Neural progenitor cell (in vitro differentiated cells): ENCODE measurements around the gene MED12L. TPM values are rescaled to one million over a fixed set of nuclear protein-coding genes. Genes with fewer than 3 reads are reported as not detected.

Experiments used
- DNase-seq: peaks from one replicate; pipeline ENCODE4 v3.0.0-alpha.2; 2016; ENCODE audit warnings: low spot score
- H2AFZ ChIP-seq: fragments of 200-600 bp; sonication (generic); replicated peaks from 2 replicates; pipeline ENCODE4 v1.6.1; 2016; ENCODE audit warnings: antibody characterized with exemption
- H3F3A ChIP-seq: fragments of 200-600 bp; sonication (generic); 2 replicates; pipeline ENCODE4 v1.6.1; 2016; ENCODE audit warnings: antibody characterized with exemption, low read depth
- H3K27ac ChIP-seq: fragments of 200-600 bp; sonication (generic); 2 replicates; pipeline ENCODE4 v1.5.1; 2016; ENCODE audit warnings: mild to moderate bottlenecking
- H3K27me3 ChIP-seq: fragments of 200-600 bp; sonication (generic); 2 replicates; pipeline ENCODE4 v1.6.1; 2016; ENCODE audit warnings: mild to moderate bottlenecking, moderate library complexity
- H3K36me3 ChIP-seq: fragments of 200-600 bp; sonication (generic); 2 replicates; pipeline ENCODE4 v1.5.1; 2016
- H3K4me1 ChIP-seq: fragments of 200-600 bp; sonication (generic); 2 replicates; pipeline ENCODE4 v1.6.1; 2016; ENCODE audit warnings: mixed run types
- H3K4me2 ChIP-seq: fragments of 200-600 bp; sonication (generic); 2 replicates; pipeline ENCODE4 v1.6.1; 2016
- H3K4me3 ChIP-seq: fragments of 200-600 bp; sonication (generic); 2 replicates; pipeline ENCODE4 v1.5.1; 2016
- H3K79me2 ChIP-seq: fragments of 200-600 bp; sonication (generic); 2 replicates; pipeline ENCODE4 v1.6.1; 2016; ENCODE audit warnings: low read depth
- H3K9ac ChIP-seq: fragments of 200-600 bp; sonication (generic); 2 replicates; pipeline ENCODE4 v1.6.1; 2016
- H3K9me3 ChIP-seq: fragments of 200-600 bp; sonication (generic); 2 replicates; pipeline ENCODE4 v1.5.1; 2016; ENCODE audit warnings: low read depth
- H4K20me1 ChIP-seq: fragments of 200-600 bp; sonication (generic); 2 replicates; pipeline ENCODE4 v1.6.1; 2016; ENCODE audit warnings: low read depth
- H3K27ac Mint-ChIP-seq: 3 replicates; pipeline ENCODE4 v1.8.0; 2021; ENCODE audit warnings: mixed read lengths
- H3K27me3 Mint-ChIP-seq: 2 replicates; pipeline ENCODE4 v1.8.0; 2022; ENCODE audit warnings: low read depth, mild to moderate bottlenecking, inconsistent platforms, moderate library complexity, mixed read lengths; ENCODE audit not compliant: insufficient read depth
- H3K36me3 Mint-ChIP-seq: 3 replicates; pipeline ENCODE4 v1.8.0; 2021; ENCODE audit warnings: mixed read lengths
- H3K4me1 Mint-ChIP-seq: 3 replicates; pipeline ENCODE4 v1.8.0; 2021; ENCODE audit warnings: mixed read lengths
- H3K4me3 Mint-ChIP-seq: 3 replicates; pipeline ENCODE4 v1.8.0; 2021; ENCODE audit warnings: mild to moderate bottlenecking, moderate library complexity, mixed read lengths
- H3K9me3 Mint-ChIP-seq: 3 replicates; pipeline ENCODE4 v1.8.0; 2020; ENCODE audit warnings: mixed read lengths
- CTCF ChIP-seq: fragments of 200-600 bp; sonication (generic); IDR thresholded peaks from 2 replicates; pipeline ENCODE4 v1.5.1; 2017; ENCODE audit warnings: antibody characterized with exemption, mild to moderate bottlenecking
- EZH2 ChIP-seq: fragments of 200-600 bp; sonication (generic); IDR thresholded peaks from 2 replicates; pipeline ENCODE4 v1.6.1; 2017; ENCODE audit warnings: antibody characterized with exemption, mild to moderate bottlenecking, moderate library complexity
- EZH2phosphoT487 ChIP-seq: fragments of 200-600 bp; sonication (generic); IDR thresholded peaks from 2 replicates; pipeline ENCODE4 v1.6.1; 2017; ENCODE audit warnings: antibody characterized with exemption
- total RNA-seq: library from RNA; depleted of rRNA; stranded (reverse); fragments of >200 nt; gene quantifications from 2 replicates; pipeline ENCODE4 v1.2.3, GENCODE V29; 2015; ENCODE audit warnings: low replicate concordance

Gene MED12L
- total RNA-seq, 1 donor from 2014 or later: 16.5 TPM

- peaks cover 10% of the 10 kb centered on the region for H3K4me1 Mint-ChIP-seq
- H3K27me3 Mint-ChIP-seq: no peaks in the 10 kb centered on the region
- Histone ChIP-seq H3F3A (no peaks in the 10 kb centered on the region), H3K79me2 (no peaks in the 10 kb centered on the region), H3K27ac (no peak overlapping the region), H3K36me3 (no peaks in the 10 kb centered on the region), H3K9ac (no peak overlapping the region), H3K4me1 (peaks cover 11% of the 10 kb centered on the region), H3K4me2 (no peak overlapping the region), H3K27me3 (no peaks in the 10 kb centered on the region), H2AFZ (no peak overlapping the region), H4K20me1 (no peaks in the 10 kb centered on the region), H3K9me3 (no peaks in the 10 kb centered on the region), H3K4me3 (no peak overlapping the region)
- H3K36me3 Mint-ChIP-seq: peaks cover 2% of the 10 kb centered on the region
- TF ChIP-seq CTCF: no peak
- no peak for TF ChIP-seq EZH2phosphoT487
- no peak for TF ChIP-seq EZH2
- no peaks in the 10 kb centered on the region for H3K9me3 Mint-ChIP-seq
- H3K27ac Mint-ChIP-seq: no peak overlapping the region
- no peak for DNase-seq
- no peak overlapping the region for H3K4me3 Mint-ChIP-seq
Measured at GRCh38 chr3:151262871-151263525, 177.5 kb downstream of the MED12L start.

- Mint-ChIP-seq H3K4me1 (peaks cover 10% of the 10 kb centered on the region), H3K9me3 (no peaks in the 10 kb centered on the region), H3K4me3 (no peak overlapping the region), H3K27me3 (no peaks in the 10 kb centered on the region), H3K36me3 (peaks cover 5% of the 10 kb centered on the region), H3K27ac (no peak overlapping the region)
- H3K27me3 ChIP-seq: no peaks in the 10 kb centered on the region
- no peak overlapping the region for H3K4me3 ChIP-seq
- no peaks in the 10 kb centered on the region for H4K20me1 ChIP-seq
- H3K36me3 ChIP-seq: no peaks in the 10 kb centered on the region
- H3K4me1 ChIP-seq: peaks cover 2% of the 10 kb centered on the region
- no peak for DNase-seq
- TF ChIP-seq EZH2phosphoT487: no peak
- no peak for TF ChIP-seq CTCF
- no peak for TF ChIP-seq EZH2
- no peaks in the 10 kb centered on the region for H3F3A ChIP-seq
- H3K9ac ChIP-seq: no peak overlapping the region
- H2AFZ ChIP-seq: no peak overlapping the region
- no peak overlapping the region for H3K4me2 ChIP-seq
- H3K27ac ChIP-seq: no peak overlapping the region
- no peaks in the 10 kb centered on the region for H3K9me3 ChIP-seq
- H3K79me2 ChIP-seq: no peaks in the 10 kb centered on the region
Measured at GRCh38 chr3:151264605-151265004, 179.1 kb downstream of the MED12L start.

GRCh38 chr3:151265166-151265565 is 179.7 kb downstream of the MED12L start:
- no peaks in the 10 kb centered on the region for H3K36me3 ChIP-seq
- no peak for DNase-seq
- no peaks in the 10 kb centered on the region for H3K4me1 ChIP-seq
- Mint-ChIP-seq H3K9me3 (no peaks in the 10 kb centered on the region), H3K27me3 (no peaks in the 10 kb centered on the region), H3K4me1 (peaks cover 6% of the 10 kb centered on the region), H3K27ac (peak overlapping the region; percentile 31), H3K4me3 (no peak overlapping the region), H3K36me3 (peaks cover 3% of the 10 kb centered on the region)
- H3K79me2 ChIP-seq: no peaks in the 10 kb centered on the region
- H3K9me3 ChIP-seq: no peaks in the 10 kb centered on the region
- H3K27ac ChIP-seq: no peak overlapping the region
- no peak overlapping the region for H3K4me2 ChIP-seq
- H3K4me3 ChIP-seq: no peak overlapping the region
- no peak overlapping the region for H2AFZ ChIP-seq
- no peaks in the 10 kb centered on the region for H3F3A ChIP-seq
- H4K20me1 ChIP-seq: no peaks in the 10 kb centered on the region
- TF ChIP-seq EZH2phosphoT487: no peak
- TF ChIP-seq CTCF: no peak
- no peak for TF ChIP-seq EZH2
- no peaks in the 10 kb centered on the region for H3K27me3 ChIP-seq
- no peak overlapping the region for H3K9ac ChIP-seq
